IPS DF 19.7 (cell line): Measurements from ENCODE around the gene UGT1A7.

Experiments used
- DNase-seq: peaks from one replicate; pipeline ENCODE4 v3.0.0-alpha.2; 2013; ENCODE audit warnings: low read depth, low spot score

Gene UGT1A7

DNA sequence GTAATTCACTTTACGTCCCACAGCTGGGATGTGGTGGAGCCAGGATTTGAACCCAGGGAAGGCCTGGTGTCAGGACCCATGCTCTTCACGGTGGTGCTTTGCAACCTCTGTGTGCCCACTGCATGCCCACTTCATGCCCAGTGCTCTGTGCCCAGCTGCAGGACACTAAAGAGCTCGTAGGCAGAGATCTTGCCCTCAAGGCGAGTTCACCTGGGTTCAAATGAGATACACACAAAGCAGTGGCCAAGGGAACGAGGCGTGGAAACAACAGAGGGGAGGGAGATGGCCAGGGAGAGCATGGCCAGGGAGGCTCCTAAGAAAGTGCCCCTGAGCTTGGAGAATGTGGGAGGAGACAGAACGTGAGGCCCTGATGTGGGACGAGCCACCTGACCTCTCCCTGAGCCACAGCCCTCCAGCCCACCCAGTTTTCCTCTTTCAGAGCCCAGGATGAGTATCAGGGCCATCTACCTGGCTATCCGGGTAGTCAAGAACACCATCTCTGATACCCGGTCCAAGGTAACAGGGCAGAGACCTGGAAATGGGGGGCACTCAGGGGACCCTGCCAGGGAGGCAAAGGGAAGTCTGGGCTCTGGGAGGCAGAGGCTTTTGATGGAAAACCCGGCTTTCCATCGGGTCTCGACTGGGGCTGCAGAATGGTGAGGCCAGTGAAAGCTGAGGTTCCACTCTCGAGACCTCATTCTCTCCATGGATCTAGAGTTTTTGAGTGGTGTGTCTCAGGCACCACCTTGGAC is 116.8 kb downstream of the UGT1A7 start:
- DNase-seq, result no peak

DNA sequence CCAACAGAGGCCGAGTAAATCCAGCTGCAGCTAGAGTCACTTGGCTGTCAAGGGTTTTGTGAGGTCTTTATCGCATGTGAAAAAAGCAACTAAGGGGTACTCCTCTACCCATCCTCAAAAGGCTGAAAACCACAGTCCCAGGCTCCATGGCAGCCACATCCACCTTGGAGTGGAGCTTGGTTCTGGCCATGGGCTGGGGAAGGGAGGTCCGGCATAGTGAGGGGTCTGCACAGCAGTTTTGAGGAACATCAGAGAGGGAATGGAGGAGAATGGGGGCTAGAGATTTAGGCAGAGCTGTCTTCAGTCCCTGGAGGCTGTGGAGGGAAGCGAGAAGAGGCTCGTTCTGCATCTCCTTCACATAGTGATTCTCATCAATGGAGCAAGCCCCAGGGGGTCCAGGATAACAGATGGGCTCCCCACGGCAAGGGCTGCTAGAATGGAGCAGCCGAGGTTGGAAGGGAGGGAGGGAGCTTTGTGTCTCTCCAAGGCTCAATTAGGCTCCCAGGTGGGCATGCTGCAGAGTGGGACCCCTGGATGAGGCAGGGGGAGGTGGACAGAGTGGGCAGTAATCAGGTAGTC is 117.5 kb downstream of the UGT1A7 start:
- no peak for DNase-seq

DNA sequence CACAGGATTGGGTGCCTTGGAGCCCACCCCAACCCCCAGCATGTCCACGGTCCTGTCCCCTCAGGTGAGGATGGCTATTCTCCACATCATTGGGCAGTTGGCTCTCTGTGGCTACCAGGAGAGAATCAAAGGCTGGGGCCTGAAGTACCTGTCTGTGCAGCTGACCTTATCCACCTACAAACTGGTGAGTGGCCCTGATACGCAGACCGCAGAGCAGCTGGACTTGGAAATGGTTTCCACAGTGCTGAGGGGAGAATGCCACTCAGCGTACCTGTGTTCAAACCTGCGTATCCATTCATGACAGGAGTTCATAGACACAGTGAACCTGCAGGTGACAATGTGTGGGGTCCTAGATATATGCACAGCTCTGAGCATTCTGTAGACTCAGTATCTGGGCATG is 118.0 kb downstream of the UGT1A7 start:
- no peak for DNase-seq

DNA sequence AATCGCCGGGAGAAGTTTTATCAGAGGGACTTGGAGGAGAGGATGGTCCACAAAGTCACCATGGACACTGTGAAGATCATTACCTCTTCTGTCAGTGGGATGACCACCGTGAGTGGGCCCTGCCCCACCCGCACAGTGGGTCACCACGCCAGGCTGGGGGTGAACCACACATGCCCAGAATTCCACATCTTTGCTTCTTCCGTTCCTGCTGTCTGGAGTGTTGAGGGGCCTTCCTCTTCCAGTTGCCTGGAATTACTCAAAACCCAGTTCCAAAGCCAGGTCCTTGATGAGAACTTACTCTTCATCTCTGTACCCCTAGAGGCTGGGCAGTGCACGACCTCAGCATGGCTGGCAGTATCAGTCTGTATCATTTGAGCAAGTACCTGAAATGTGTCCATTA is 118.5 kb downstream of the UGT1A7 start:
- no peak for DNase-seq

DNA sequence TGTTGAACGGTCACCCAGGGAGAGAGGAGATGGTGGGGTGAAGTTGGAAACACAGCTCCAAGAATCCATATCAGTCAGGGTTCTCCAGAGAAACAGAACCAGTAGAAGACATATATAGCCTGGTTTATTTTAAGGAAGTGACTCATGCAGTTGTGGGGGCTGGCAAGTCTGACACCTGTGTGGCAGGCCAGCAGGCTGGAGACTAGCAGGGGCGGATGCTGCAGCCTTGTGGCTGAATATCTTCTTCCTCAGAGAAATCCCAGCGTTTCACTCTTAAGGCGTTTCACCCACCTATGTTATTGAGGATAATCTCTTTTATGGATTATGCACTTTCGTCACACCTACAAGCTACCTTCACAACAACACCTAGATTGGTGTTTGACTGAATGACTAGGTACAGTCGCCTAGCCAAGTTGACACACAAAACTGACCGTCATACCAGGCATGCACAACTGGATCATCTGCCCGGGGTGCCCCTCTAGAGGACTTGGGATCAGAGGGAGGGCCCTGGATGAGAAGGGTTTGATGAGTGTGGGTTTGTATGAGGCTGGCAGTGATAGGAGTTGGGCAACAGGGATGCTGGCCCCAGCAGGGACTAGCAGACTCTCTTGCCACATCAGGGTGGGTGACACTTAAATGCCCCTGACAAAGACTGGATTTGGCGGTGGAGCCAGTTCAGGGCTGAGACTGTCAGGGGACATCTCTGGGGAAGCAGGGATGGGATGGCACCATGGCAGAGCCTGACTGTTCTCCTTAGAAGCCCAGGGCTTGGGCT is 119.8 kb downstream of the UGT1A7 start:
- DNase-seq, result no peak

DNA sequence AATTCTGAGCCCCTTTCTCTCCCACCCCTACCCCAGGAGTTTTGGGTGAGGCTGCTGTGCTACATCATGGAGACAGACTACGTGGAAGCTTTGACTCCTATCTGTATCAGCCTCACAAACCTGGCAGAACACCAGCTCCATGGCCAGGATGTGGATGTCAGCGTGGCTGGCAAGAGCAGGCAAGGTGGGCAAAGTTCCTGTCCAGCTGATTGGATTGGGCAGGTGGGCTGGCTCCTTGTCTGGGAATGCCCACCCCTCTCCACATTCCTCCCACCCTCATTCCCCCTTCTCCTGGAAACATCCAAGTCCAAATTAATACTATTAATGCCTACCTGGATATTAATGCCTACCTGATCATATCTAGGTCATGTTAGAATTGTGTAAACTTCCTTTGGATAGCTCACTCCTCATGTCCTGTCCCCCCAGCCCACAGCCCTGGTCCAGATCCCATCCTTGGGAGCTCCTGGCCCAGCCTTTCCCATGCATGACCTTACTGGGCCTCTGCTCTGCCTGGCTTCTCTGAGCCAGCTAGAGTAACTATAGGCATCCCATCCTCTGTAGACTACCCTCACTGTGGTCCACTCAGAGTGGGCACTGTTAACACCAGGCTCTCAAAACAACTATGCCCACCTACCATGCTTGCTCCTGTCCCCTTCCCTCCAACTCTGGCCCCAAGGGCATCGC is 120.6 kb downstream of the UGT1A7 start:
- DNase-seq, result no peak

DNA sequence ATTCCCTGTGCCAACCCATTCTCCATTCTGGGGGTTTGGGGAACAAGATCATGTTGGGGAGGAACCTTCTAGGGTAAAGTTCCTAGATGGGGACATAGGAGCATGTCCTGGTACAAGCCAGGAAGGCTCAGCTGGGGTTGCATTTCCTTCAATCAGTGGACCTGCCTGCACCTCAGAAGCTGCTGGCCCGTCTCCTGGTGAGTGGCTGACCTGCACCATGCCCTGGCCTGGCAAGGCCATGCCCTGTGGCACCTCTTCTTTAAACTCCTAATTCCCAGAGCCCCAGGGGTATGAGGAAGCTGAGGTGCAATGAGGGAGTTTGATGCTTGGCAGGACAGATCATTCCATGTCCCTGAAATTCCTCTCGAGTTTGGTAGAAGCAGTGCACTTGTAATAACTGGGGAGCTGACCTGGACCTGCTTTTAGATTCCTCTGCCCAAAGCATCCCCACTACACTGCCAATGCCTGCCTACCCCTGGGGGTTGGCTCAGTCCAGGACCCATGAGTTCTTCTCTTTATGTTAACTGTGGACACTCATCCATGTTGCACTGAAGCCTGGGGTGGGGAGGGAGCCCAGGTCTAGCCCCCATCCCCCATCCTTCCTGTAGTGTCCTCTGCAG is 121.7 kb downstream of the UGT1A7 start:
- DNase-seq, result no peak

DNA sequence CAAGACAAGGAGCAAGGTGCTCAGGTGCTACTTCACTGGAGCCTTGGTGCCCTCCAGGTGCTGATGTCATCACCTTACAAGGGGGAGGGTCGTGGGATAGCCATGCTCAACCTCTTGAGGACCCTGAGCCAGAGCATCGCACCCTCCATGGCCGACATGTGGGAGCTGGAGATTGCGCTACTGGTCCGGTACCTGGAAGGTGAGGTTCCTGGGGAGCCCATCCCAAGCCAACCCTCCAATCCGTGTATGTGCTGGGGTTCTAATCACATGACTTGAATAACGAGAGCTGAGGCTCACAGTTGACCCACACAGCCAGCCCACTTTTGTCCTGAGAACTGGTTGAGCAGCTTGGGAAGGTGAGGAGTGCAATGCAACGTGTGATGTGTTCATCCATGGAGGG is 122.3 kb downstream of the UGT1A7 start:
- DNase-seq, result no peak

DNA sequence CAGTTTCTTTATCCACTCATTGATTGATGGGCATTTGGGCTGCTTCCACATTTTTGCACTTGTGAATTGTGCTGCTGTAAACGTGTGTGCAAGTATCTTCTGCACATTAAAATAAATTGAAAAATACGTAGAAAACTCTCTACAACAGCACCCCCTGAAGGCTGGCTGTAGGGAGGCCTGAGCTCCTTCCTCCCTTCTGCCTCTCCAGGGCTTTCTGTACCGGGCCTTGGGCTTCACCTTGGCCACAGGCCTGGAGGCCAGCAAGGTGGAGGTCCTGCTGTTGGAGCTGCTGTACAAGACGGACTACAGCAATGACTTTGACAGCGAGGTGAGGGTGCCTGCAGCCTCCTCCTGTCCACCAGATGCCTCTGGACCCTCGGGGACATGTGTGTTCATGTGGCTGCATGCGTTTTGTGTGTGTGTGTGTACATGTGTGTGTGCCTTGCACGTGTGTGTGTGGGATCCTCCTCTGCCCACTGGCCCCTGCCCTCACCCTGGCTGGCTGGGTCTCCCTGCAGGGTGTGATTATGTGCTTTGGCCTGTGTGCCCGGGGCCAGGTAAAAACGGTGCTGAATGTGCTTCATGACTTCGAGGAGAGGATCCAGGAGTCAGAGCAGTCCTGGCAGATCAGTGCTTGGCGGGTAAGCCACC is 125.6 kb downstream of the UGT1A7 start:
- no peak for DNase-seq

DNA sequence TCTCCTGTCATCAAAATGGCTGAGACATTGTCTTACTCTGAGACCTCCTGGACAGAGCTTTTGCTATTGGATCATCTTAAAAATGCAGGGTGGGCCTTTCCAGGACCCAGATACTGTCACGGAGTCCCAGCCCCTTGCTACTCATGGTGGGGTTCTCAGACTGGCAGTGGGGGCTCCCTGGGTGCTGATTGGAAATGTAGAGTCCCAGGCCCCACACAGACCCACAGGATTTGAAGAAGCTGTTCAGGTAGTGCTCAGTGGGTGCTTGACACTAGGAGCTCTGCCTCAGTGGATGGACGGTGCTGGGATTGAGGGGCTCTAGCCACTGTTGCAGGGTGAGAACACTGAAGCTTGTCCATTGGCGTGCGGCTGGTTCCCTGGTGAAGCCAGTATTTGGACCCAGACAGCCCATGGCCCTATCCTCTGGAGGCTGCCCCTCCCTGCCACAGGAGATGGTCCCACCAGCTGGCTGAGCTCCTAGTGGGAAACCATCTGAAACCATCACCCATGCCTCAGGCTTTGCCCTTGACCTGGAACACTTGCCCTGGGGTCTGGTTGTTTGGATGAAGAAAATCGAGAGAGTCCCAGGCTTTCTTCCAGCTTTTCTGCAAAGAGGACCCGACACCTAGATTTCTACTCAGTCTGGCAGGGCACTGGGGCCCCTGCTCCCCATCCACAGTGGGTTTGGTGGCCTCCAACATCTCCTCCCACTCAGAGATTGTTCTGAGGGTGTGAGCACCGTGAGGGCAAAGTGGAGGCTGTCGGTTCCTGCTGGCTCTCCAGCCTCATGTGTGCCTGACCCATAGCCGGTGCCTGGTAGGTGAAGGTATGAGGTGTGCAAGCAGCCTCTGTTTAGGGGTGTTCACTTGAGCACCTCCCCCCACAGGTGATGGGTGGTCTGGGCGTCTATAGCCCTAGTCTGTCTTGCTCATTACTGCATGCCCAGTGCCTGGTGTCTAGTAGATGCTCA is 126.5 kb downstream of the UGT1A7 start:
- DNase-seq, result no peak

DNA sequence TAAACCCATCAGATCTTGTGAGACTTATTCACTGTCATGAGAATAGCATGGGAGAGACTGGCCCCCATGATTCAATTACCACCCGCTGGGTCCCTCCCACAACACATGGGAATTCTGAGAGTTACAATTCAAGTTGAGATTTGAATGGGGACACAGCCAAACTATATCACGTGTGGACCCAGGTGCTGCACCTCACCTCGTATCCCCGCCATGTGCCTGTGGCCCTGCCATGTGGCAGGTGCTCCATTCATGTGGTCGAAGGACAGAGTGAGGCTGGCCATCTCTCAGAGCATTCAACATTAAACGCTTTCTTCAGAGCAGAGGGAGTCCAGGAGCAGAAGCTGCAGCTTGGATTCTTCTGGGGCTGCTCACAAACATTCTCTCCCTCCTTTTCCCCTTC is 128.7 kb downstream of the UGT1A7 start:
- DNase-seq, result no peak

DNA sequence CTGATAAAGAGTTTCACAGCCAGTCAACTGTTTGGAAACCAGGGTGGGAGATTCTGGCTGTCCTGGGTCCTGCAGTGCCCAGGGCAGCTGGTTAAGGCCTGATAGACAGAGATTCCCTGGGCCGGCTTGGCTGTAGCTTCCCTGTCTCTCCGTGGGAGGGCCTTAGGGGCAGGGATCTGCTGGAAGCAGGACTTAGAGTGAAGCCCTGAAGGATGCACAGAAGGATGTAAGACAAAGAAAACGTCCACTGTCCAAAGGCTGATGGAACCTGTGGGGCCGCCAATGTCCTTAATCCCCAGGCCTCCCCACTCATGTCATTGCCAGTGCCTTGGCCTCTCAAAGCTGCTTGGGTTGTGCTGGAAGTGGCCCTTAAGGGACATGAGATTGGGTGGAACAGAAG is 129.4 kb downstream of the UGT1A7 start:
- no peak for DNase-seq

DNA sequence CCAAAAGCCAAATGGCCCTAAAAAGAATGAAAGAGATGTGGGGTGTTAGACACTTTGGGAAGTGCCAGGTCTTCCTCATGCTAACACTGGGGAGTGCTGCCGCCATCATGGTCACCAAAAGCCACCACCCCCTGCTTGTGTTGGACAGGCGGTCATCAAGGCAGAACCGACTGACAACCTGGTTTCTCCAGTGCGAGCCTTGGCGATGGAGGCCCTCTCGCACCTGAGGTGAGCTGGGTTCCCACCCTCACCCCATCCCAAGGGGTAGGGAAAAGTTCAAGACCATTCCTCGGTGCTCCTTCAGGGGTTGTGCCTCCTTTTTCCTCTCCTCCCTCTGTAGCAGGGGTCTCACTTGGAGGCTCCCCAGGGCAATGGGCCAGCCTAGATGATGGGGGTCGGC is 130.0 kb downstream of the UGT1A7 start:
- no peak for DNase-seq

DNA sequence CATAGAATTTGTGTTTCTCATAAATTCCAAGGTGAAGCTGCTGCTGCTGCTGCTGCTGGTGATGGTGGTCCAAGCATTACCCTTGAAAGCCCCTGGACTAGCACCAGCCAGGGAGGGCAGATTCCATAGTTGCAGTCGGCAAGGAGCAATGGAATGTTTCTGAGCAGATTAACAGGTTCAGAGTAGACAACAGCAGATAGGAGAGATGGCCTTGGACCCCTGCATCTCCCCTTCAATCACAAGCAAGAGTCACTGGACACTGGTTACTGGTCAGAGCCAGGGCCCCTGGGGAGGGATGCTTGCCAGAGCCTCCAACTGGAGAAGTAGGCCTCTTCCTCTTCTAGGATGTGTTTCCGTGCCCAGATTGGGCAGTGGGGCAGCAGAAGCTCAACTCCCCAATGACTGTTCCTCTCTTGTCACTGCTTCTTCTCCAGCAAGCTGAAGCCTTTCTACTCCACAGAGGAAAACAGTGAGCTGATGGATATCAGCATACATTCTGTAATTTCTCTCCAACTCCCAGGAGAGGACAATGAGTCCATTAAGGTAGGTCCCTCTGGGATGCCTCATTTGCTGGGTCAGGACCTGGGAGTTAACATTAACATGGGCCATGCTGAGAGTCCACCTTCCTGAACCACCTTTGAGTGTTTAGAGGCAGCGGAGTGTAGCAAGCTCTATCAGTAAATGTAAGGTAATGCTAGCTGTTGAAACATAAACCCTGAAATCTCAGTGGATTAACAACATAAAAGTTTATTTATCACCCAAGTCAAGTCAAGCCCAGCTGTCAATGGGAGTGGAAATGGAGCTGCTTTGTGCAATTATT is 131.7 kb downstream of the UGT1A7 start:
- DNase-seq, result no peak

DNA sequence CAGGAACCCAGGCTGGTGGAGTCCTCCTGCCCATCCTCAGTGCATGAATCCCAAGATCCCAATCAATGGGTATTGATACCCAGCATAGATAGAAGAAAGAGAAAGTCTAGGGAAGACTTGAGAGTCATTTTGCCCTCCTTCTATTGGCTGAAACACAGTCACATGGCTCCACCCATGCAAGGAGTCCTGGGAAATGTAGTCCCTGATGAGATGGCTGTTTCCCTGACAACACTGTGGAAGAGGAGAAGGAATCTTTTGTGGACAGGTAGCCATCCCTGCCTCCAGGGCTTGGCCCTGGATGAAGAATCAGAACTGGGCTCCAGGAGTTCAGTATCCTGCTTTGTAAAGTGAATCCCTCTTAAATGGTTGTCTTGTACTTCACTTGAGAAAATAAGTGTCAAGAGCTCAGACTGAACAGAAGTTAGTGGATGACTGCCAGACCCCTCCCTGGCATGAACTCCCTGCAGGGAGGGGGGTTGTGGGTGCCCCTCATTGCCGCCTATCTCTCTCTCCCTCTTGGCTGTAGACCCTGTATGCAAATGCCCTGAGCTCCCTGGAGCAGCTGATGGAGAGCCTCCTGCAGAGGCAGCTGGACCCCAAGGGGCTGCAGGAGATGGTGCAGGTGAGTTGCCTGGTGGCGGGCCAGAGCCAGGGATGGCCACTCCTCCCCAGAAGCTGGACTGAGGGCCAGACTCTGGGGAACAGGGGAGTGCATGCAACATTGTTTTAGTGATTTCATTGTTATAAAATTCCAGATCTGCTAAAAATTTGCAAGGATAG is 132.5 kb downstream of the UGT1A7 start:
- no peak for DNase-seq

DNA sequence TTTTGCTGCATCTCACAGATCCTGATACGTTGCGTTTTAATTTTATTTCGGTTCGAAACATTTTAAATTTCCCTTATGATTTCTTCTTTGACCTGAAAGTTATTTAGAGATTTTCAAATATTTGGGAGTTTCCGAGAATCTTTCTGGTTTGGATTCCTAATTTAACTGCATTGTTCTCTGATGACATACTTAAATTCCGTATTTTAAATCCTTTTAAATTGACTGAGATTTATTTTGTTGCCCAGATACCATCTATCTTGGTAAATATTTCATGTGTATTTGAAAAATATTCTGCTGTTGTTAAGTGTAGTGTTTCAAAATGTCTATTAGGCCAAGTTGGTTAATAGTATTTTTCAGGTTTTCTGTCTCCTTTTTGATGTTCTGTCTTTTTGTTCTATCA is 134.2 kb downstream of the UGT1A7 start:
- no peak for DNase-seq

DNA sequence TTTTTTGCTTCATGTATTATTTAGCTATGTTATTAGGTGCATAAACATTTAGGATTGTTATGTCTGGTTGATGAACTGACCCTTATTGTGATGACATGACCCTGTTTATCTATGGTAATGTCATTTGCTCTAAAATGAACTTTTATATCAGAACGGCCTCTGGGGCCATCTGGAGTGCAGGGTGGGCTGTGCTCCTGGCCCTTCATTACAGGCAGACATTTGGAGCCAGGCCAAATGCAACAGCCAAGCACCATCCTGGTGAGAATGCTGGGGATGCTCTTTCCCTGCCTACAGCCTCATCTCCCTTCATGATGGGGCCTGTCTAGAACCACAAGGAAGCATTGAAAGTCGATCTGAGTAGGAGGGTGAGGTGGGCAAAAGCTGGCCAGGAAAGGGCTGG is 134.6 kb downstream of the UGT1A7 start:
- DNase-seq, result no peak

DNA sequence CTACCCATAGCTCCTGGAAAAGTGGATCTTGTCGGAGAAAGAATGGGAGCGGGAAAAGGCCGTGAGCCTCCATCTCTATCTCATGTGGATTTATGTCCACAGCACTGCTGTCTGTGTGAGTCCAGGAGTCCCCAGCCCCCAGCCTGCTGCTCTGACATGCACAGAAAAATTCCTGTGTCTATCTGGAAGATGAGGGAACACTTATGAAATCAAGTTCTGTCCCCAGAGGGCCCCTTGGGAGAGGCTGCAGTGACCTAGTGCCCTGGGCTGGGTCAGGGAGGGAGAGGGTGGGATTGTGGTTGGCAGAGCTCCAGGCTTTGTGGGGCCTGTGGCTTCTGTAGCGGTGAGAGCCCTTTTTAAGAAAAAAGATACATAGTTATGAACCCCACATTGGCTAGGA is 135.1 kb downstream of the UGT1A7 start:
- DNase-seq, result no peak
